DMS153 (cell line): ENCODE data around the gene INPP5A.
"Not testable (repeated sequence)": the region's sequence is repeated elsewhere in the genome, so short reads cannot be mapped to it uniquely, and the experiment has no call there.

ENCODE experiments used
- DNase-seq: peaks from one replicate; lab custom pipeline; 2025; lab: John Stamatoyannopoulos, UW

Gene INPP5A

GRCh38 chr10:132548869-132549268 lies 11.3 kb downstream of the INPP5A start:
- no peak for DNase-seq

- peak; percentile 76 for DNase-seq
These were observed 11.8 kb downstream of the INPP5A start for GRCh38 chr10:132549371-132549770.

- peak; percentile 36 for DNase-seq
These were observed 12.9 kb downstream of the INPP5A start for GRCh38 chr10:132550366-132551092.

GRCh38 chr10:132551093-132551807 lies 13.7 kb downstream of the INPP5A start:
- DNase-seq = no peak

- no peak for DNase-seq
These were observed 14.2 kb downstream of the INPP5A start for GRCh38 chr10:132551808-132552130.

- not testable (repeated sequence) for DNase-seq
These were observed 15.0 kb downstream of the INPP5A start for GRCh38 chr10:132552635-132553034.

GRCh38 chr10:132553568-132553967 lies 16.0 kb downstream of the INPP5A start:
- not testable (repeated sequence) for DNase-seq

- no peak for DNase-seq
These were observed 16.7 kb downstream of the INPP5A start for GRCh38 chr10:132554053-132554990.

GRCh38 chr10:132554991-132555647 lies 17.5 kb downstream of the INPP5A start:
- no peak for DNase-seq

GRCh38 chr10:132555648-132556575 lies 18.3 kb downstream of the INPP5A start:
- DNase-seq = no peak

- no peak for DNase-seq
These were observed 19.4 kb downstream of the INPP5A start for GRCh38 chr10:132556994-132557441.

- DNase-seq = no peak
These were observed 20.3 kb downstream of the INPP5A start for GRCh38 chr10:132557696-132558515.

GRCh38 chr10:132558516-132559413 lies 21.2 kb downstream of the INPP5A start:
- DNase-seq = no peak

- no peak for DNase-seq
These were observed 22.0 kb downstream of the INPP5A start for GRCh38 chr10:132559538-132559937.

GRCh38 chr10:132560241-132560731 lies 22.7 kb downstream of the INPP5A start:
- no peak for DNase-seq

- DNase-seq = no peak
These were observed 24.8 kb downstream of the INPP5A start for GRCh38 chr10:132562177-132562915.

- DNase-seq = no peak
These were observed 25.4 kb downstream of the INPP5A start for GRCh38 chr10:132562916-132563456.
